ENCODE data around the gene SYCP2L. TPM values are rescaled to one million over a fixed set of nuclear protein-coding genes. Genes with fewer than 3 reads are reported as not detected.

The SYCP2L gene
- total and polyA plus RNA-seq, 9 of the 15 experiments (the other 6 are each of a cell fraction or from before 2014, with no cell fraction given), result 12.4 to 46.9 (median 22.0) TPM

GRCh38 chr6:11008821-11009220, 122.0 kb downstream of the SYCP2L start:
- intact Hi-C loops (cut with micrococcal nuclease), result no loop called here
- WGBS (ENCODE audit: insufficient coverage, low coverage, missing lambda C conversion rate), result 0% methylated on average over 1 of the region's 1 CpG
- Histone ChIP-seq H3K27ac (ENCODE audit: extremely low read depth, low read depth, low read length) (no peak overlapping the region), H3K4me2 (ENCODE audit: insufficient read depth, low read length) (no peak overlapping the region), H4K20me1 (replicated peaks; ENCODE audit: control insufficient read depth, insufficient read depth, low read length) (no peaks in the 10 kb centered on the region), H3K9ac (ENCODE audit: insufficient read depth in 1 of 2, low read depth in 2 of 2, low read length in 2 of 2) (no peak overlapping the region), H3K4me1 (replicated peaks in 1 of 2; ENCODE audit: control insufficient read depth in 2 of 2, insufficient read depth in 2 of 2, low read length in 2 of 2) (peaks cover 0 to 5% of the 10 kb centered on the region in 2 experiments; a peak in 2 of 5 replicates), H3K4me3 (no peak overlapping the region), H3K79me2 (ENCODE audit: control insufficient read depth, insufficient read depth, low read length) (no peaks in the 10 kb centered on the region), H3K9me1 (ENCODE audit: control insufficient read depth, insufficient read depth, low read length) (no peaks in the 10 kb centered on the region), H3K36me3 (ENCODE audit: control insufficient read depth, insufficient read depth, low read length) (no peaks in the 10 kb centered on the region), H3K27me3 (ENCODE audit: control insufficient read depth in 2 of 2, insufficient read depth in 2 of 2, low read length in 2 of 2) (peaks cover 10 to 16% of the 10 kb centered on the region in 2 experiments; a peak in 3 of 5 replicates), H3K9me3 (replicated peaks; ENCODE audit: control insufficient read depth, insufficient read depth, low read depth, low read length) (no peaks in the 10 kb centered on the region), H2AFZ (ENCODE audit: low read depth, low read length) (no peak overlapping the region)
- BruUV-seq (replicated peaks), result no TSS peak
- no peak for ATAC-seq
- CTCF ChIA-PET (ENCODE audit: low intra/inter-chr PET ratio), result no interaction called here
- no peak for FAIRE-seq
- in situ Hi-C loops (cut with MboI), result no loop called here
- TF ChIP-seq CBFA2T2 (conservative IDR thresholded peaks at IDR 0.05) (no peak), TRIM28 (IDR thresholded peaks at IDR 0.05) (no peak), ZNF384 (IDR thresholded peaks at IDR 0.05; ENCODE audit: low read depth, low read length) (no peak), HMGN3 (IDR thresholded peaks at IDR 0.05; ENCODE audit: borderline replicate concordance, extremely low read depth, insufficient read length, low read depth, low read length) (no peak), ZNF551 (CRISPR knock-in tag; IDR thresholded peaks at IDR 0.05) (no peak), ZNF282 (CRISPR knock-in tag; IDR thresholded peaks at IDR 0.05) (no peak), TCF7 (IDR thresholded peaks at IDR 0.05; ENCODE audit: borderline replicate concordance) (no peak), SIRT6 (IDR thresholded peaks at IDR 0.05; ENCODE audit: low read depth, low read length) (no peak), CTBP1 (IDR thresholded peaks at IDR 0.05; ENCODE audit: borderline replicate concordance) (no peak), MIER1 (IDR thresholded peaks at IDR 0.05; ENCODE audit: low read depth) (no peak), KLF13 (tag; IDR thresholded peaks at IDR 0.05; ENCODE audit: borderline replicate concordance, low read depth) (no peak), ZSCAN29 (IDR thresholded peaks at IDR 0.05) (no peak), SMAD3 (CRISPR knock-in tag; conservative IDR thresholded peaks at IDR 0.05) (no peak), FOXK1 (CRISPR knock-in tag; IDR thresholded peaks at IDR 0.05; ENCODE audit: borderline replicate concordance) (no peak), DNMT1 (IDR thresholded peaks at IDR 0.05) (no peak)
- TF ChIP-seq, protein P1, sequence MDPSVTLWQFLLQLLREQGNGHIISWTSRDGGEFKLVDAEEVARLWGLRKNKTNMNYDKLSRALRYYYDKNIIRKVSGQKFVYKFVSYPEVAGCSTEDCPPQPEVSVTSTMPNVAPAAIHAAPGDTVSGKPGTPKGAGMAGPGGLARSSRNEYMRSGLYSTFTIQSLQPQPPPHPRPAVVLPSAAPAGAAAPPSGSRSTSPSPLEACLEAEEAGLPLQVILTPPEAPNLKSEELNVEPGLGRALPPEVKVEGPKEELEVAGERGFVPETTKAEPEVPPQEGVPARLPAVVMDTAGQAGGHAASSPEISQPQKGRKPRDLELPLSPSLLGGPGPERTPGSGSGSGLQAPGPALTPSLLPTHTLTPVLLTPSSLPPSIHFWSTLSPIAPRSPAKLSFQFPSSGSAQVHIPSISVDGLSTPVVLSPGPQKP (CRISPR knock-in tag; IDR thresholded peaks at IDR 0.05), result no peak
- TF ChIP-seq, protein P2, sequence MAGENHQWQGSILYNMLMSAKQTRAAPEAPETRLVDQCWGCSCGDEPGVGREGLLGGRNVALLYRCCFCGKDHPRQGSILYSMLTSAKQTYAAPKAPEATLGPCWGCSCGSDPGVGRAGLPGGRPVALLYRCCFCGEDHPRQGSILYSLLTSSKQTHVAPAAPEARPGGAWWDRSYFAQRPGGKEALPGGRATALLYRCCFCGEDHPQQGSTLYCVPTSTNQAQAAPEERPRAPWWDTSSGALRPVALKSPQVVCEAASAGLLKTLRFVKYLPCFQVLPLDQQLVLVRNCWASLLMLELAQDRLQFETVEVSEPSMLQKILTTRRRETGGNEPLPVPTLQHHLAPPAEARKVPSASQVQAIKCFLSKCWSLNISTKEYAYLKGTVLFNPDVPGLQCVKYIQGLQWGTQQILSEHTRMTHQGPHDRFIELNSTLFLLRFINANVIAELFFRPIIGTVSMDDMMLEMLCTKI (IDR thresholded peaks at IDR 0.05; ENCODE audit: partially characterized antibody), result no peak
- POLR2A ChIA-PET, result interaction anchor here (0.9 to 1.6 kb wide), 2 partner anchors 9 to 13 kb away, joined by 5 to 6 read pairs; no protein-coding TSS in a partner anchor
- no peak for DNase-seq (ENCODE audit: extremely low read depth in 1 of 4, low spot score in 3 of 4)
